Stimulated activated CD4-positive, alpha-beta T cell treated with anti-CD3 and anti-CD28 coated beads, Interleukin-15, amount 100 ng/mL, for 48 hours (primary cell): Measurements from ENCODE around the gene MVK.
"Not testable (repeated sequence)": the region's sequence is repeated elsewhere in the genome, so short reads cannot be mapped to it uniquely, and the experiment has no call there.

ENCODE experiments used
- DNase-seq, 2 donors: peaks; one replicate each; pipeline ENCODE4 v3.0.0-alpha.2; 2020; ENCODE audit warnings: low read depth in 2 of 2

MVK gene

GRCh38 chr12:109589240-109589590 lies 15.6 kb downstream of the MVK start:
- DNase-seq, result no peak

GRCh38 chr12:109589691-109590245 lies 16.2 kb downstream of the MVK start:
- no peak for DNase-seq

- no peak for DNase-seq
Measured at GRCh38 chr12:109590566-109590965, 17.0 kb downstream of the MVK start.

- no peak for DNase-seq
Measured at GRCh38 chr12:109591041-109591440, 17.4 kb downstream of the MVK start.

- no peak for DNase-seq
Measured at GRCh38 chr12:109592195-109592904, 18.8 kb downstream of the MVK start.

GRCh38 chr12:109592905-109593272 lies 19.3 kb downstream of the MVK start:
- no peak for DNase-seq

- no peak for DNase-seq
Measured at GRCh38 chr12:109594556-109595317, 21.1 kb downstream of the MVK start.

GRCh38 chr12:109595321-109595902 lies 21.8 kb downstream of the MVK start:
- DNase-seq, result peak in 1 of 2 donors; percentile 40

GRCh38 chr12:109596418-109597244 lies 23.0 kb downstream of the MVK start:
- no peak for DNase-seq

GRCh38 chr12:109597414-109597794 lies 23.8 kb downstream of the MVK start:
- no peak for DNase-seq

- DNase-seq, result peak; percentile 33 to 62
Measured at GRCh38 chr12:109597795-109598427, 24.3 kb downstream of the MVK start.

- DNase-seq, result no peak
Measured at GRCh38 chr12:109598428-109598854, 24.8 kb downstream of the MVK start.

GRCh38 chr12:109599087-109599486 lies 25.5 kb downstream of the MVK start:
- DNase-seq, result no peak

- DNase-seq, result no peak
Measured at GRCh38 chr12:109600481-109600880, 26.9 kb downstream of the MVK start.

- DNase-seq, result no peak
Measured at GRCh38 chr12:109600995-109601394, 27.4 kb downstream of the MVK start.

- DNase-seq, result no peak
Measured at GRCh38 chr12:109601557-109601956, 28.0 kb downstream of the MVK start.

GRCh38 chr12:109602132-109602531 lies 28.5 kb downstream of the MVK start:
- not testable (repeated sequence) for DNase-seq

- no peak for DNase-seq
Measured at GRCh38 chr12:109604132-109604585, 30.6 kb downstream of the MVK start.

GRCh38 chr12:109605016-109605415 lies 31.4 kb downstream of the MVK start:
- DNase-seq, result no peak

- no peak for DNase-seq
Measured at GRCh38 chr12:109605599-109606228, 32.1 kb downstream of the MVK start.
